ENCODE data around the gene ESRP2.

DNA sequence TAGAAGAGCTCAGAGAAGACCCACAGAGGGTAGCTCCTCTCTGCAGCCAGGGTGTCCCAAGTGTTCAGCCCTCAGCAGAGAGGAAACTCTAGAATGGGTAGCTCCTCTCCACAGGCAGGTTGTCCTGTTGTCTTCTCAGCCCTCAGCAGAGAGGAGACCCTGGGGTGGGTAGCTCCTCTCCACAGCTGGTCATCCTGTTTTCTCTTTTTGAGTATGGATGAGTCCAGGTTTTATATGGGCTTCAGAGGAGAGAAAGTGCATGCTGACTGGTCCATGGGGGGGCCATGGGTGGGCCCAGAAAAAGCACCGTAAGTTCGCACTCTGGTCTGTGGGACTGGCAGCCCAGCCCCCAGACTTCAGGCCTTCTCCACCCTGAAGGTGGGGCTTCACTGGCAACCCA lies 48.4 kb downstream of the ESRP2 start:
- TF ChIP-seq, protein P1, sequence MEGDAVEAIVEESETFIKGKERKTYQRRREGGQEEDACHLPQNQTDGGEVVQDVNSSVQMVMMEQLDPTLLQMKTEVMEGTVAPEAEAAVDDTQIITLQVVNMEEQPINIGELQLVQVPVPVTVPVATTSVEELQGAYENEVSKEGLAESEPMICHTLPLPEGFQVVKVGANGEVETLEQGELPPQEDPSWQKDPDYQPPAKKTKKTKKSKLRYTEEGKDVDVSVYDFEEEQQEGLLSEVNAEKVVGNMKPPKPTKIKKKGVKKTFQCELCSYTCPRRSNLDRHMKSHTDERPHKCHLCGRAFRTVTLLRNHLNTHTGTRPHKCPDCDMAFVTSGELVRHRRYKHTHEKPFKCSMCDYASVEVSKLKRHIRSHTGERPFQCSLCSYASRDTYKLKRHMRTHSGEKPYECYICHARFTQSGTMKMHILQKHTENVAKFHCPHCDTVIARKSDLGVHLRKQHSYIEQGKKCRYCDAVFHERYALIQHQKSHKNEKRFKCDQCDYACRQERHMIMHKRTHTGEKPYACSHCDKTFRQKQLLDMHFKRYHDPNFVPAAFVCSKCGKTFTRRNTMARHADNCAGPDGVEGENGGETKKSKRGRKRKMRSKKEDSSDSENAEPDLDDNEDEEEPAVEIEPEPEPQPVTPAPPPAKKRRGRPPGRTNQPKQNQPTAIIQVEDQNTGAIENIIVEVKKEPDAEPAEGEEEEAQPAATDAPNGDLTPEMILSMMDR (IDR thresholded peaks at IDR 0.05), result no peak
- TF ChIP-seq POLR2A (IDR thresholded peaks at IDR 0.05) (no peak), POLR2AphosphoS5 (IDR thresholded peaks at IDR 0.05) (no peak)
